Stimulated activated CD8-positive, alpha-beta memory T cell treated with anti-CD3 and anti-CD28 coated beads, Interleukin-7, amount 100 ng/mL, for 4 hours (primary cell): ENCODE results near the gene INTS6L.
"Not testable (repeated sequence)": the region's sequence is repeated elsewhere in the genome, so short reads cannot be mapped to it uniquely, and the experiment has no call there.

Source experiments
- DNase-seq, 2 donors: peaks; one replicate each; pipeline ENCODE4 v3.0.0-alpha.2; 2020; ENCODE audit warnings: low read depth in 2 of 2

Gene INTS6L

GRCh38 chrX:135522878-135523693, 2.6 kb downstream of the INTS6L start:
- no peak for DNase-seq

GRCh38 chrX:135528254-135528653, 7.8 kb downstream of the INTS6L start:
- no peak for DNase-seq

GRCh38 chrX:135528756-135529155, 8.3 kb downstream of the INTS6L start:
- DNase-seq = no peak

- no peak for DNase-seq
These were observed 9.6 kb downstream of the INTS6L start for GRCh38 chrX:135530097-135530496.

- no peak for DNase-seq
These were observed 11.4 kb downstream of the INTS6L start for GRCh38 chrX:135531813-135532212.

DNA sequence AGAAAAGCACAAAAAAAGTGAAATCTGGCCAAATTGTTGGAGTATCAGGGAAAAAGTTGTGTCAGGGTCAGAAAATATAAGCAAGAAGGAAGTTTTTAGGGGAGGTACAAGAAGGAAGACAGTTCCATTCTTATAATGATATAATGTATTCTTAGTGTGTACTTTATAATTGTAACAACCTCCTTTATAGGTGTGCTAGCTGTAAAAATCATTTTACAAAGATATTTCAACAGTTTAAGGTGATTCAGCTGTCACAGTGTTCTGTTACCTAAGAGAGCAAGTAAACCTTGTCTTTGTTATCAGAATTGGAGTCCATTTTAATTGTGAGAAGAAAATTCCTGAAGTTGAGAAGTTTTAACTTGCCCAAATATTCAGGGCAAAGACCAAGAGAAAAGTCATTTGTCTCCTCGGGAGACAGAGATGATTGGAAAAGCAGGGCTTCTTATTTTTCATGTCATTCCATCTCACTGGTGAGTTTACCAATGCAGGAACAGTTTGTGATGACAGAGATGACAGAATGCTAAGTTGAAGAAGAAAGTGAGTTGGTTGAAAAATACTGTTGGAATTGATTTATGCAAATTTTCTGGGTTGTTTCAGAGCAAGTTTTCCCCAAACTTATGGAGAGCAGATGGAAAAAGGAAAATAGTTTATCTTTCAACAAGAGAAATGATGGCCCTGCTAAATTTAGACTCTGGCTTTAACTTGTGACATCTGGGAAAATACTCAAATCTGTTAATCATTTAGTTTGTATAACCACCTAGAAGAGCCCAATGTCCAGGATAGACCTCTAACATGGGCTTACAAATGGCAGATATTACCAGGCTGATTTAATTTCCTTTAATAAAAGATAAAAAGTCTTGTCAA, 14.8 kb downstream of the INTS6L start:
- DNase-seq = no peak

DNA sequence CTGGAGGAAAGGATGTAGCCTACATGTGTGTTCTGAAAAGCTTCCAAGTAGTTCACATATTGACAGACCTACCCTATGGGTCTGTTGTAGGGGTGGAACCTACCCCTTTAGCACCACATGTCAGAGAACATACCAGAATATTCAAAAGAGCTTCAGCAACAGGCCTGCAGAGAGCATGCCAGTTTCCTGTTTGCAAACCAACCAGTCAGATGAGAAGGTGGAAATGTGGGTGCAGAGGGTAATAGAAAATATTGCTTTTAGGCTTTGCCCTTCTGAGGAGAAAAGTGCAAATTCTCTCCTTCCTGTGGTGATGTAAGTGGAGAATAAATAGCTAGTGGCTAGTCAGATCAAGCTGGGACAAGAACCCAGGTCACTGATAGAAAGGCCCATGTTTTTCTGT, 16.4 kb downstream of the INTS6L start:
- no peak for DNase-seq

DNA sequence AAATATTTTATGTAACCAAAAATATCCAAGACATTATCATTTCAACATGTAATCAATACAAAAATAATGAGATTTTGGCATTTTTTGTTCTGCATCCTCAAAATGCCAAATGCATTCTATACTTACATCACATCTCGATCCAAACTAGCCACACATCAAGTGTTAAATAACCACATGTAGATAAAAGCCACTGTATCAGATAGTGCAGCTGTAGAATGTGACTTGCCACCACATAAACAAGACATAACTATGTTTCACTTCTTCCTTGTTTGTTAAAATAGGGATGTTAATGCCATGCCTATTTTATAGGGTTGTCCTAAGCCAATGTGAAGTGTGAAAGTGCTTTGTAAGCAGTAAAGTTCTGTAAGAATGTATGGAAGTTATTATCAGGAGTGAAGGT, 20.9 kb downstream of the INTS6L start:
- no peak for DNase-seq

DNA sequence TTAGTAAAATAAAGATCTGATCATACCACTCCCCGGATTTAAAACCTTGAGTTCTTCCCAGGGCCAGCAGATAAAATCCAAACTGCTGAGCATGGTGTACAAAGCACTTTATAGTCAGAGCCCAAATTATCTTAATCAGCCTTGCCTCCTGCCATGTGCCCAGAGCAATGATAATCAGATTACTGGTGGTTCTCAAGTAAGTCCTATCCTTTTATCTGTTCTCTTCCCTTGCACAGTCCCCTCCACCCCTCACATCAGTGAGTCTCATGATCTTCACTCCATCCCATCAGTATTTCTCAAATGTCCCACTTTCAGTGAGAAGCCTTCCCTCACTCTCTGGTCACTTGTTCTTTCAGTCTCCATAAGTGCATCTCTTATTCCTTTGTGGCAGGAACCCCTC, 22.7 kb downstream of the INTS6L start:
- no peak for DNase-seq

- peak in 1 of 2 donors; percentile 11 for DNase-seq
These were observed 23.5 kb downstream of the INTS6L start for GRCh38 chrX:135543924-135544323.

- DNase-seq = no peak
These were observed 24.0 kb downstream of the INTS6L start for GRCh38 chrX:135544338-135544948.

DNA sequence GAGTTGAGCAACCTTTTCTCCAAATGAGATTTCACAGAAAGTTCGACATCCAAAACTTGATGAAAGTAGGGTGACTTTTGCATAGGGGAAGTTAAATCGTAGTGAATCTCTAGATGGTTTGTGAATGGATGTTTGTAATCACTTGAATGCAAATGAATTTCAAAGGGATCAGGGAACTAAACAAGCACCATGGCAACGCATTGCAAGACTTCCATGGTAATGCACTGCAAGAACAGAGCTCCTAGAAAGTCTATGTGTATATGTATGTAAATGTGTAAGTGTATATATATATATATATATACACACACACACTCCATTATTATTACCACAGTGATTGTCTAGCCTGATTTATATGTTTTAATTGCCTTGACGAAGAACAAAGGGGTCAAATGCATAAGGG, 27.3 kb downstream of the INTS6L start:
- DNase-seq = no peak

DNA sequence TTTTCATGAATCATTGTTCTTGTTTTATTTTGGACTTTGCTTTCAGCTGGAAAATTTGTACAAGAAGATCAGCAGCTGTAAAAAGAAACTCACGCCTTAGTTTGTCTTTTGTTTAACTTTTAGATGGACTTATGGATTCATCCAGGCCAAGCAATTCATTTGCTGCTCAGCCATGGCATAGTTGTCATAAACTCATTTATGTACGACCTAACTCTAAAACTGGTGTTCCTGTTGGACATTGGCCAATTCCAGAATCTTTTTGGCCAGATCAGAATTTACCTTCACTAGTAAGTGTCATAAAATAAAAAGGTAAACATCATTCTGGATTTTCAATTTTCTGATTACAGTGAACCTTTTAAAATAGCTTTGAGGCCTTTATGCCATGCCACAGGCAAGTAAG, 29.1 kb downstream of the INTS6L start:
- no peak for DNase-seq

DNA sequence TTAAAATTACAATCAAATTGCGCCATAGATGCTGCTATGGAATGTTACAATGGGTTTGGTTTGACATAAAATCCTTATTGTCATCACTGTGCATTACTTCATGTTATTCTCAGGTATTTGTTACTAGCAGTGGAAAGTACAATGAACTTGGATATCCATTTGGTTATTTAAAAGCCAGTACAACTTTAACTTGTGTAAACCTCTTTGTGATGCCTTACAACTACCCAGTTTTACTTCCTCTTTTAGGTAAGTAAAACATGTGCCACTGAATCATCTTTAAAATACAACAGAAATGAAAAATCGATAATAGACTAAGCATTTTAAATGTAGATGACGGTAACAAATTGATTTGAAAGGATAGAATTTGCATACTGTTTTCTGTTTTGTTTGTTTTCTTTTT, 35.6 kb downstream of the INTS6L start:
- no peak for DNase-seq

GRCh38 chrX:135557344-135557743, 36.9 kb downstream of the INTS6L start:
- no peak for DNase-seq

DNA sequence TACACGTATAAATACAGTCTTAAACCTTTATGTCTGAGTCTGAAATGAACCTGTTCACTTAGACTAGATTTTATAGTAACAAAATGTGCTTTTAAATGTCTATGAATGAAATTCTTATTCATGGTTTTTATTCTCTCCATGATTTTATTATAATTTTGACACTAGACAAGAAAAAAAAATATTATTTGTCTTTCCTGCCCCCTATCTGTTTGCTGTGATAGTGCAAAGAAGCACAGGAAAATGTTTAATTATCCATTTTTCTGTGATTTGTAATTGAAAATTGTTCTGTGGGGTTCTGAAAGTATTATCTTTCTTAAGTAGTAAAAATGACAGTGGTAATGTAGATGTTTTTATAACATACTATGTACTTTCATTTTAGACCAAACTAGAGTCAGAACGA, 52.0 kb downstream of the INTS6L start:
- no peak for DNase-seq

- no peak for DNase-seq
These were observed 61.0 kb downstream of the INTS6L start for GRCh38 chrX:135581496-135581895.

GRCh38 chrX:135585153-135585552, 64.7 kb downstream of the INTS6L start:
- no peak for DNase-seq

GRCh38 chrX:135591871-135592270, 71.4 kb downstream of the INTS6L start:
- no peak for DNase-seq

DNA sequence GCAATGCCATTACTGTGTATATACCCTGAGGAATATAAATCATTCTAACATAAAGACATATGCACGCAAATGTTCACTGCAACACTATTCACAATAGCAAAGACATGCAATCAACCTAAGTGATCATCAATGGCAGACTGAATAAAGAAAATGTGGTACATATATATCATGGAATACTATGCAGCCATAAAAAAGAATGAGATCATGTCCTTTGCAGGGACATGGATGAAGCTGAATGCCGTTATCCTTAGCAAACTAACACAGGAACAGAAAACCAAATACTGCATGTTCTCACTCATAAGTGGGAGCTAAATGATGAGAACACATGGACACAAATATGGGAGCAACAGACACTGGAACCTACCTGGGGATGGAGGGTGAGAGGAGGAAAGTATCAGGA, 73.6 kb downstream of the INTS6L start:
- not testable (repeated sequence) for DNase-seq

DNA sequence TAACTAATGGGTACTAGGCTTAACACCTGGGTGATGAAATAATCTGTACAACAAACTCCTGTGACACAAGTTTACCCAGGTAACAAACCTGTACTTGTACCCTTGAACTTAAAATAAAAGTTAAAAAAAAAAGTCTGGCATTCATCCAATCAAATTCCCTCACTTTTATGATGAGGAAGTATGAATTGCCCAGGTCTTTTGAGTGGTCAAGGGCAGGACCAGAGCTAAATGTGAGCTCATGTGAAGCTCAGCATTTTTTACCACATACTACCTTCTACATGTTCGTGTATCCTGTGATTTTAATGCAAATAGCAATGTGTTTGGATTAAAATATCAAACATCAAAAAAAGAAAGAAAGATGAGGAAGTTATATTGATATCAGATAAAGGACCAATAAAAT, 74.0 kb downstream of the INTS6L start:
- DNase-seq = not testable (repeated sequence)

GRCh38 chrX:135595543-135595942, 75.1 kb downstream of the INTS6L start:
- no peak for DNase-seq

DNA sequence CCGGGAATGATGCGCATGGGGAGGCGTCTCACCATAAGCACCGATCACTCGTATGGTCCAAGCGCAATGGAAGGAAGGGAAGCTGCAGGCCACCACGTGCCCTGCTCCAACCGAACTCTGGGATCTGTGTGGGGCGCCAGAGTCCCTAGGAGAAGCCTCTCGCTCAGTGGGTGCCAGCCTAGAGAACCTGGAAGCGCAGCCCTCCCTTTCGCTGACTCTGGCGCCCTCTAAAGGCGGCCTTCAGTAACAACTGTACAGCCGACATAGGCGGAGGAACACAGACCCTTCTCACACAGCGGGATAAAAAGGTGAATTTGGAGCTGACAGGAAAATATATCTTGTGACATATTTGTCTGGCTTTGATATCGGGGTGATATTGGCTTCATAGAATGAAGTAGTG, 76.0 kb downstream of the INTS6L start:
- peak; percentile 0 to 2 for DNase-seq
